Lower leg skin (tissue), 3 donors: ENCODE measurements around the gene MRPL36.

Experiments
- POLR2A ChIP-seq, 2 donors: fragments of 450-650 bp; IDR thresholded peaks; one replicate each; pipeline ENCODE4 v1.6.1; 2016 to 2017; ENCODE audit warnings: antibody characterized with exemption in 2 of 2, mild to moderate bottlenecking in 1 of 2, moderate library complexity in 1 of 2
- TF ChIP-seq, protein P1 (sequence below), 3 donors: fragments of 450-650 bp; IDR thresholded peaks; one replicate each; pipeline ENCODE4 v1.5.1; 2016; ENCODE audit warnings: antibody characterized with exemption in 3 of 3, mild to moderate bottlenecking in 3 of 3, moderate library complexity in 2 of 3

DNA sequence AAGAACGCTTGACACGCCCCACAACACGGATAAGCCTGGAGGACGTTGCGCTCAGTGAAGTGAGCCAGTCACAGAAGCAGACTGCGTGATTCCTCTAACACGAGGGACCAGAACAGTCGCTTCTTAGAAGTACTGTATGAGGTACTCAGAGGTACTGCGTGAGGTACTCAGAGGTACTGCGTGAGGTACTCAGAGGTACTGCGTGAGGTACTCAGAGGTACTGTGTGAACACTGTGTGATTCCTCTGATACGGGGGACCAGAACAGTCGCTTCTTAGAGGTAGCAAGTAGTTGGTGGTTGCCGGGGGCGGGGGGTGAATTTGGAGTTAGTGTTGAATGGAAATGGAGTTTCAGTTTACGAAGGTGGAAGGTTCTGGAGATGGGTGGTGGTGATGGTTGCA, 7.3 kb upstream of the MRPL36 start:
- TF ChIP-seq, protein P1, sequence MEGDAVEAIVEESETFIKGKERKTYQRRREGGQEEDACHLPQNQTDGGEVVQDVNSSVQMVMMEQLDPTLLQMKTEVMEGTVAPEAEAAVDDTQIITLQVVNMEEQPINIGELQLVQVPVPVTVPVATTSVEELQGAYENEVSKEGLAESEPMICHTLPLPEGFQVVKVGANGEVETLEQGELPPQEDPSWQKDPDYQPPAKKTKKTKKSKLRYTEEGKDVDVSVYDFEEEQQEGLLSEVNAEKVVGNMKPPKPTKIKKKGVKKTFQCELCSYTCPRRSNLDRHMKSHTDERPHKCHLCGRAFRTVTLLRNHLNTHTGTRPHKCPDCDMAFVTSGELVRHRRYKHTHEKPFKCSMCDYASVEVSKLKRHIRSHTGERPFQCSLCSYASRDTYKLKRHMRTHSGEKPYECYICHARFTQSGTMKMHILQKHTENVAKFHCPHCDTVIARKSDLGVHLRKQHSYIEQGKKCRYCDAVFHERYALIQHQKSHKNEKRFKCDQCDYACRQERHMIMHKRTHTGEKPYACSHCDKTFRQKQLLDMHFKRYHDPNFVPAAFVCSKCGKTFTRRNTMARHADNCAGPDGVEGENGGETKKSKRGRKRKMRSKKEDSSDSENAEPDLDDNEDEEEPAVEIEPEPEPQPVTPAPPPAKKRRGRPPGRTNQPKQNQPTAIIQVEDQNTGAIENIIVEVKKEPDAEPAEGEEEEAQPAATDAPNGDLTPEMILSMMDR (IDR thresholded peaks at IDR 0.05), result no peak
- TF ChIP-seq POLR2A (IDR thresholded peaks at IDR 0.05), result no peak
